Stimulated activated CD8-positive, alpha-beta memory T cell treated with anti-CD3 and anti-CD28 coated beads, Interleukin-15, amount 100 ng/mL, for 48 hours (primary cell): ENCODE measurements around the gene EFCAB12.
"Not testable (repeated sequence)": the region's sequence is repeated elsewhere in the genome, so short reads cannot be mapped to it uniquely, and the experiment has no call there.

Source experiments
- DNase-seq, 2 donors: peaks; one replicate each; pipeline ENCODE4 v3.0.0-alpha.2; 2020; ENCODE audit warnings: low read depth in 2 of 2

EFCAB12 gene

GRCh38 chr3:129393760-129394564, 34.5 kb downstream of the EFCAB12 start:
- DNase-seq = not testable (repeated sequence)

- DNase-seq = no peak
Measured at GRCh38 chr3:129393271-129393670, 35.2 kb downstream of the EFCAB12 start.

- DNase-seq = not testable (repeated sequence)
Measured at GRCh38 chr3:129392106-129392887, 36.1 kb downstream of the EFCAB12 start.

- DNase-seq = not testable (repeated sequence)
Measured at GRCh38 chr3:129391583-129391982, 36.9 kb downstream of the EFCAB12 start.

GRCh38 chr3:129389572-129389937, 38.9 kb downstream of the EFCAB12 start:
- DNase-seq = no peak

GRCh38 chr3:129388791-129389571, 39.5 kb downstream of the EFCAB12 start:
- DNase-seq = not testable (repeated sequence)

- no peak for DNase-seq
Measured at GRCh38 chr3:129387487-129387886, 40.9 kb downstream of the EFCAB12 start.

- no peak for DNase-seq
Measured at GRCh38 chr3:129386984-129387383, 41.5 kb downstream of the EFCAB12 start.

- DNase-seq = not testable (repeated sequence)
Measured at GRCh38 chr3:129385507-129385906, 42.9 kb downstream of the EFCAB12 start.

GRCh38 chr3:129384594-129385323, 43.7 kb downstream of the EFCAB12 start:
- no peak for DNase-seq

GRCh38 chr3:129384103-129384502, 44.3 kb downstream of the EFCAB12 start:
- not testable (repeated sequence) for DNase-seq

- peak in 1 of 2 donors; percentile 30 for DNase-seq
Measured at GRCh38 chr3:129383292-129383860, 45.1 kb downstream of the EFCAB12 start.

GRCh38 chr3:129382366-129382765, 46.1 kb downstream of the EFCAB12 start:
- no peak for DNase-seq

GRCh38 chr3:129379582-129380358, 48.7 kb downstream of the EFCAB12 start:
- no peak for DNase-seq

GRCh38 chr3:129378949-129379348, 49.5 kb downstream of the EFCAB12 start:
- no peak for DNase-seq

- DNase-seq = no peak
Measured at GRCh38 chr3:129377615-129378014, 50.8 kb downstream of the EFCAB12 start.

GRCh38 chr3:129375099-129375498, 53.3 kb downstream of the EFCAB12 start:
- no peak for DNase-seq

GRCh38 chr3:129371041-129371826, 57.2 kb downstream of the EFCAB12 start:
- no peak for DNase-seq

- DNase-seq = no peak
Measured at GRCh38 chr3:129370248-129370964, 58.0 kb downstream of the EFCAB12 start.
